NCI-H2196 treated with DMSO at 0.1 percent for 48 hours (cell line): Measurements from ENCODE around the gene COL5A3.
"Not testable (repeated sequence)": the region's sequence is repeated elsewhere in the genome, so short reads cannot be mapped to it uniquely, and the experiment has no call there.

Experiments used
- DNase-seq: peaks from one replicate; lab custom pipeline; 2025; ENCODE audit not compliant: unreplicated experiment; lab: John Stamatoyannopoulos, UW

The COL5A3 gene

DNA sequence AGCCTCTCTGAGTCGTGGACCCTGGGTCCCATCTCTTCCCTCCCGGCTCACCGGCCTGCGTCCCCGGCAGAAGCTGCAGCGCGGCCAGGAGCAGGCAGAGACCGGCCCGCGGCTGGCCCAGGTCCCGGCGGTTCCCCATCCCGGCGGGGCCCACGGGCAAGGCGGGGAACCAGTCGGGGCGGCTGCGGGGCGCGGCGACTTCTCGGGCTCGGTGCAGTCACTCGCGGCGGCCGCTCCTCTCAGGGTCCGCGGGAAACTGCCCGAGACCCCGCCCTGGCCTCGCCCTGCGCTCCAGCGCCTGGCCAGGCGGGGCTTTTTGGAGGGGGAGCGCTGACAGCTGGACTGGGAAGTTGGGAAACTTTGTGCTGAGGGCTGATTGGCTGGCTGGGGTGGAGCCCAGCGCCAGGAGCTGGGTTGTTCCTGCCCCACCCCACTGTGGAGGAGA, at the start of gene COL5A3:
Gene COL5A3 (minus strand): TSS at position 258 of the 445 bp plus-strand sequence. CDS start 119 bp downstream, at position 139.
- DNase-seq = no peak

GRCh38 chr19:10052602-10053360, 42.5 kb upstream of the COL5A3 start:
- no peak for DNase-seq

GRCh38 chr19:10049626-10050025, 39.3 kb upstream of the COL5A3 start:
- no peak for DNase-seq

DNA sequence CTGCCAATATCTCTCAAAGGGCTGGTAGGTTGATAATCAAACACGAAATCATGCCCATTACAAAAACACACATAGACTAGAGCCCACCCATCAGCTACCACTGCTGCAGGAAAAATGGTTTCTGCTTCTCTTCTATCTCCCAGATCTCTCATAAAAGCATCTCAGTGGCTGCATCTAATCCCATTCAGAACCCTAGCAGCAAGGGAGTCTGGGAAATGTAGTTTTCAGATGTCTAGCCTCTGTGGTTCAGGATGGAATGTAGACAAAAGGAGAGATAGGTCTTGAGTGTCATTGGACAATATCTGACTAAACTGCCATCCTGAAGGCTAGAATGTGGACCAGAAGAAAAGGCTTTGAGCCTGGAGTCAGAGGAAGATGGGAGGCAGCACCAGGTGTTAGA, 35.1 kb upstream of the COL5A3 start:
- DNase-seq = no peak

DNA sequence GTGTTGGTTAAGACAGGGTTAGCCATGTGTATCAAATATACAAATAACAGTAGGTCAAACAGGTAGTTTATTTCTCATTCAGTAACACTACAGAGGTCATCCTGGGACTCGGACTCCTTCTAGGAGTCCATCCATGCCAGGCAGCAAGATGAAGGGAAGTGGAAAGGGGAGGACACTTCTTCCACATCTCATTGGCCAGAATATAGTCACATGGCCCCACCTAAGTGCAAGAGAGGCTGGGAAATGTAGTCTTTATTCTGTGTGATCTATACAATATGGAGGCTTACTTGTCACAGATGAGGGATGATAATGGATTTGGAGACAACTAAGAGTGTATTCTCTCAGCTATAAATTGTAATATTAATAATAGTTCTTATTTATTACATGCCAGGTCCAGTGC, 34.1 kb upstream of the COL5A3 start:
- DNase-seq = no peak

GRCh38 chr19:10043286-10043927, 33.1 kb upstream of the COL5A3 start:
- DNase-seq = no peak

- DNase-seq = no peak
Measured at GRCh38 chr19:10037809-10038208, 27.5 kb upstream of the COL5A3 start.

GRCh38 chr19:10037367-10037766, 27.1 kb upstream of the COL5A3 start:
- DNase-seq = no peak

GRCh38 chr19:10036601-10037071, 26.3 kb upstream of the COL5A3 start:
- no peak for DNase-seq

- no peak for DNase-seq
Measured at GRCh38 chr19:10033614-10034013, 23.3 kb upstream of the COL5A3 start.

GRCh38 chr19:10027158-10027997, 17.1 kb upstream of the COL5A3 start:
- DNase-seq = peak; percentile 93

GRCh38 chr19:10026744-10027143, 16.4 kb upstream of the COL5A3 start:
- no peak for DNase-seq

DNA sequence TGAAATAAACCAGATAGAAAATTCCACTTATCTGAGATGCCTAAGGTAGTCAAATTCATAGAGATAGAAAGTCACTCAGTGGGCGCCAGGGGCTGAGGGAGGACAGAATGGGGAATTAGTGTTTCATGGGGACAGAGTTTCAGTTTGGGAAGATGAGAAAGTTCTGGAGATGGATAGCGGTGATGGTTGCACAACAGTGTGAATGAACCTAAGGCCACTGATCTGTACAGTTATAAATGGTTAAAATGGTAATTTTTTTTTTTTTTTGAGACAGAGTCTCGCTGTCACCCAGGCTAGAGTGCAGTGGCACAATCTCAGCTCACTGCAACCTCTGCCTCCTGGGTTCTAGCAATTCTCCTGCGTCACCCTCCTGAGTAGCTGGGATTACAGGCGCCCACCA, 12.8 kb upstream of the COL5A3 start:
- DNase-seq = not testable (repeated sequence)

DNA sequence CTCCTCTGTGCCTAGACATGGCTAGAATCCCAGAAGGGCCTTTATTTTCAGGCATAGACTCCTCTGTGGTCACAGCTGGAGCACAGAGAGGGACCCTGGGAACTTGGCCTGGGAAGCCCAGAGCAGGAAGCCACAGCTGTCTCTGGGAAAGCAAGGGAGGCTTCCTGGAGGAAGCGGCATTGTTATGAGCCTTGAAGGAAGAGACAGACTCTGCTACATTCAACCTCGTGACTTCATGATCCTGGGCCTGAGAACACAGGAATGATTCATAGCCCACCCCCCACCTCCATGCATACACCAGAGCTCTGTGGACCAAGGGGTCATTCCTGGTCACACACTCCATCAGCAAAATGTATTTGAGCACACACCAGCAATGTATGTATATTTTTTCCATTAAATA, 11.6 kb upstream of the COL5A3 start:
- no peak for DNase-seq

- no peak for DNase-seq
Measured at GRCh38 chr19:10021446-10021845, 11.1 kb upstream of the COL5A3 start.

DNA sequence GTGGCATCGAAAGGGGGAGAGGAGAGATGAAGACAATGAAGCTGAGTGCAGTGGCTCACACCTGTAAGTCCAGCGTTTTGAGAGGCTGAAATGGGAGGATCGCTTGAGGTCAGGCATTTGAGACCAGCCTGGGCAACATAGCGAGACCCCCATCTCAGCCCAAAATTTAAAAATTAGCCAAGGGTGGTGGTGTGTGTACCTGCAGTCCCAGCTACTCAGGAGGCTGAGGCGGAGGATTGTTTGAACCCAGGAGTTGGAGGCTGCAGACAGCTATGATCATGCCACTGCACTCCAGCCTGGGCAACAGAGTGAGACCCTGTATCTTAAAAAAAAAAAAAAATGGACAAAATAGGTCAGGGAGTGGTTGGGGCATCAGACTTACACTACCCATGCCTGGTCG, 10.5 kb upstream of the COL5A3 start:
- no peak for DNase-seq

GRCh38 chr19:10019246-10019645, 8.9 kb upstream of the COL5A3 start:
- no peak for DNase-seq

DNA sequence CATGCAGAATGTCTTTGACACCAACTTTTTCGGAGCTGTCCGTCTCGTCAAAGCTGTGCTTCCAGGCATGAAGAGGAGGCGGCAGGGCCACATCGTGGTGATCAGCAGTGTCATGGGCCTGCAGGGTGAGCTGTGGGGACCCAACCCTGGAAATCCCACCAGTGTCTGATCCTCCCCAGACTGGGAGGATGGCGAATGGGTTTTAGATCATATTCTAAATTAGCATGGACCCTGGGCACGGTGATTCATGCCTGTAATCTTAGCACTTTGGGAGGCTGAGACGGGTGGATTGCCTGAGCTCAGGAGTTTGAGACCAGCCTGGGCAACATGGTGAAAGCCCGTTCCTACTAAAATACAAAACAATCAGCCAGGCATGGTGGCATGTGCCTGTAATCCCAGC, 8.5 kb upstream of the COL5A3 start:
- DNase-seq = no peak

- DNase-seq = no peak
Measured at GRCh38 chr19:10018263-10018662, 8.0 kb upstream of the COL5A3 start.

GRCh38 chr19:10013834-10014618, 3.7 kb upstream of the COL5A3 start:
- no peak for DNase-seq

- no peak for DNase-seq
Measured at GRCh38 chr19:10013316-10013715, 3.0 kb upstream of the COL5A3 start, which contains the start of gene RDH8. TSS of gene RDH8 (plus strand) at chr19:10013483. CDS start at chr19:10013498, 15 bp downstream.
